DMS79 treated with DMSO at 0.1 percent for 48 hours (cell line): ENCODE measurements around the gene MGMT.

Experiments
- DNase-seq: peaks from one replicate; lab custom pipeline; 2025; lab: John Stamatoyannopoulos, UW

MGMT gene

GRCh38 chr10:129542589-129542988 is 75.5 kb downstream of the MGMT start:
- DNase-seq: no peak

GRCh38 chr10:129544205-129545202 is 77.5 kb downstream of the MGMT start:
- DNase-seq: no peak

- DNase-seq: no peak
These were observed 78.2 kb downstream of the MGMT start for GRCh38 chr10:129545261-129545660.

- DNase-seq: no peak
These were observed 79.1 kb downstream of the MGMT start for GRCh38 chr10:129546106-129546505.

GRCh38 chr10:129547608-129548007 is 80.6 kb downstream of the MGMT start:
- DNase-seq: no peak

GRCh38 chr10:129548600-129548999 is 81.6 kb downstream of the MGMT start:
- no peak for DNase-seq

DNA sequence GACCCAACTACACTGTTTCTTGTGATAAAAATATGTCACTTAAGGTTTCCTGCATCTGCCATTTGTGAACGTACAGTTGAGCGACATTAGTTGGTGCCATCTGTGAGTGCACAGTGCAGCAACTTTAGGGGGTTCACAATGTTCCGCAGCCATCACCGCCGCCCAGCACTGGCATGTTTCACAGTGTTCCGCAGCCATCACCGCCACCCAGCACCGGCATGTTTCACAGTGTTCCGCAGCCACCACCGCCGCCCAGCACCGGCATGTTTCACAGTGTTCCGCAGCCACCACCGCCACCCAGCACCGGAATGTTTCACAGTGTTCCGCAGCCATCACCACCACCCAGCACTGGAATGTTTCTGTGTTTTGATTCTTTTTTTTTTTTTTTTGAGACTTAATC is 83.0 kb downstream of the MGMT start:
- DNase-seq: no peak

GRCh38 chr10:129550658-129551057 is 83.6 kb downstream of the MGMT start:
- DNase-seq: no peak

DNA sequence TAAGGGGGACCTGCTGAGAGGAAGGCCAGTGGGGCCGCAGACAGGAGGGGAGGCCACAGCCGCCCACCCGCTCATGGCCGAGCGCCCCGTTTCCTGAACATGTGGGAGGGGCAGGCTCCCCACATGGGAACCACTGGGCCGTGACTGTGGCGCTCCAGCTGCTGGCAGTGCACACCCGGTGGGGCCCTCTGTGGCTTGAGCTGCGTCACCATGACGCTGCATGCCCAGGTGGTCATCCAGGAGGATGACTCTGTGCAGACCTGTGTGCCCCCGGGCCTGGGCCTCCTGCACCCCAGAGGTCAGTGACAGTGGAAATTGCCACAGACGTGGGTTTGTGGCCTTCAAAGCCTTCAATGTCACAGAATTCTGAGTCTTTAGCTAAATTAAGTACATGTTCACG is 85.1 kb downstream of the MGMT start:
- no peak for DNase-seq

- no peak for DNase-seq
These were observed 86.9 kb downstream of the MGMT start for GRCh38 chr10:129553928-129554327.

GRCh38 chr10:129556316-129556715 is 89.3 kb downstream of the MGMT start:
- no peak for DNase-seq

- DNase-seq: no peak
These were observed 93.3 kb downstream of the MGMT start for GRCh38 chr10:129560361-129560760.

- DNase-seq: no peak
These were observed 95.4 kb downstream of the MGMT start for GRCh38 chr10:129562487-129562886.

- DNase-seq: no peak
These were observed 97.9 kb downstream of the MGMT start for GRCh38 chr10:129564923-129565322.

GRCh38 chr10:129568583-129569344 is 101.7 kb downstream of the MGMT start:
- DNase-seq: no peak

DNA sequence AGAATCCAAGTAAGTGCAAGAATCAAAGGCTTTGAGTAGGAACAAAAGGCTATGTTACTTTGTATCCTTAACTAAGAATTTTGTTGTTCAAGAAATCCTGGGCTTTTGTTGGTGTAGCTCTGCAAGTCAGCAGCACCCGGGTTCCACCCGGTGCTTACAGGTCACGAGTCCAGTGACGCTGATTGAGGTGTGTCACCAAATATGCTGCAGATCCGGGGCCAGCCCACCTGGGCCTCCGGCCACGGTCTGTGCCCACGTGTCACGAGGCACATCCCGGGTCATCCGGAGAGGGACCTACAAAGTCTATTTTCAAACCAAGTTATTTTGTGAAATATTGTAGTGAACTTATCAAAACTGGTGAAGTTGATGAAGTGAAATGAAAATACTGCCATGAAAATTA is 103.1 kb downstream of the MGMT start:
- DNase-seq: no peak

- DNase-seq: no peak
These were observed 112.2 kb downstream of the MGMT start for GRCh38 chr10:129579228-129579627.

GRCh38 chr10:129580010-129580409 is 113.0 kb downstream of the MGMT start:
- DNase-seq: no peak

DNA sequence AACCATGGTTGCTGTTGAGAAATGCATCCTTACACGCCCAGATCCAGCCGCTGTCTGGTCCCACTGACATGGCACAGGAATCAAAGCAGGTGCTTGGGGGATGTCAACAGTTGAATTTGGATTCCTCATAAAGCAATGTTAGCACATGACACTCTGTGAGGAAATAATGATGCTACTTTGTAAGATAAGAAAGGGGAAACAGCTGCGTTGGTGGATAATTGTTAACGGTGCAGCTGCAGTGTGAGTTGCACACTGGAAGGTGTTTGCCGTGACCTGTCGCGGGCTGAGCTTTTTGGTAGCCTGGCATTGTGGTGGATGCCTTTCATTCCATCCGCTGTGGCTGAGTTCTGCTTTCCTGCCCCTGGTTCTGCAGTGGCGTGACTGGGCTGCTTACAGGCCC is 113.9 kb downstream of the MGMT start:
- DNase-seq: no peak

GRCh38 chr10:129581827-129582411 is 114.9 kb downstream of the MGMT start:
- no peak for DNase-seq

GRCh38 chr10:129583831-129584230 is 116.8 kb downstream of the MGMT start:
- no peak for DNase-seq

DNA sequence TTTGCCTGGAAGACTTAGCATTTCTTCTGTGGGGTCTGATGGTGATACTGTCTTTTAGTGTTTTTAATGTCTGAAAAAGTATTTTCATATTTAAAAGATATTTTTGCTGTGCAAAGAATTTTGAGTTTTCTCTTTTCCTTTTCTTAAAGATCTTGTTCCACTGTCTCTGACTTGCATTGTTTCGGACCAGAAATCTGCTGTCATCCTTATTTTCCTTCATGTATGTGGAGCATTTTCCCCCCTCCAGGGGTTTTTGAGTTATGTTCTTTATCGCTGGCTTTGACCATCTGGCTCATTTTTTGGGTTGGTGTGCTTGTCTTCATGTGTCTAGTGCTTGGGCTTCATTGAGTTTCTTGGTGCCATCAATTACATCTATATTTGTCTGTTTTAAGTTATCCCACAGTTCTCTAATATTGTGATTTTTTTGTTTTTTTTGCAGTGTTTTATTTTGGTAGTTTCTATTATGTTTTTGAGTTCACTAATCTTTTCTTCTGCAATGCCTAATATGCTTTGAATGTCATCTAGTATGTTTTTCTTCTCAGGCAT is 119.9 kb downstream of the MGMT start:
- no peak for DNase-seq
